Mammary epithelial cell (primary cell): Measurements from ENCODE around the gene AGO1.

ENCODE experiments used
- CTCF ChIP-seq, 2 donors: IDR thresholded peaks in 1 of 2; conservative IDR thresholded peaks in 1 of 2; 2 replicates each; pipeline ENCODE4 v1.5.1; 2011 to 2012; ENCODE audit warnings: inconsistent platforms in 2 of 2, low read length in 2 of 2, mild to moderate bottlenecking in 2 of 2, control low read depth in 1 of 2, low read depth in 1 of 2; ENCODE audit not compliant: insufficient read depth in 1 of 2; ENCODE audit errors: extremely low read depth in 1 of 2
- EZH2 ChIP-seq: IDR thresholded peaks from 2 replicates; pipeline ENCODE4 v1.6.1; 2012; ENCODE audit warnings: low read length, inconsistent platforms, borderline replicate concordance

- TF ChIP-seq CTCF (conservative IDR thresholded peaks at IDR 0.05 in 1 of 2, IDR thresholded peaks at IDR 0.05 in 1 of 2; ENCODE audit: extremely low read depth in 1 of 2, insufficient read depth in 1 of 2, low read depth in 1 of 2, low read length in 2 of 2) (no peak), EZH2 (no peak)
Measured at GRCh38 chr1:35971601-35972000, 88.6 kb downstream of the AGO1 start.
